Erythroblast (primary cell): ENCODE results near the gene SH3YL1.

Experiments
- DNase-seq, 2 experiments: peaks; one replicate each; lab custom pipeline; 2025; lab: John Stamatoyannopoulos, UW
- GATA1 ChIP-seq: IDR thresholded peaks from 2 replicates; pipeline ENCODE4 v1.6.1; 2011; ENCODE audit warnings: low read depth, mild to moderate bottlenecking, control low read depth, low read length, moderate library complexity
- POLR2A ChIP-seq: IDR thresholded peaks from 2 replicates; pipeline ENCODE4 v1.6.1; 2011; ENCODE audit warnings: mild to moderate bottlenecking, low read length

SH3YL1 gene

DNA sequence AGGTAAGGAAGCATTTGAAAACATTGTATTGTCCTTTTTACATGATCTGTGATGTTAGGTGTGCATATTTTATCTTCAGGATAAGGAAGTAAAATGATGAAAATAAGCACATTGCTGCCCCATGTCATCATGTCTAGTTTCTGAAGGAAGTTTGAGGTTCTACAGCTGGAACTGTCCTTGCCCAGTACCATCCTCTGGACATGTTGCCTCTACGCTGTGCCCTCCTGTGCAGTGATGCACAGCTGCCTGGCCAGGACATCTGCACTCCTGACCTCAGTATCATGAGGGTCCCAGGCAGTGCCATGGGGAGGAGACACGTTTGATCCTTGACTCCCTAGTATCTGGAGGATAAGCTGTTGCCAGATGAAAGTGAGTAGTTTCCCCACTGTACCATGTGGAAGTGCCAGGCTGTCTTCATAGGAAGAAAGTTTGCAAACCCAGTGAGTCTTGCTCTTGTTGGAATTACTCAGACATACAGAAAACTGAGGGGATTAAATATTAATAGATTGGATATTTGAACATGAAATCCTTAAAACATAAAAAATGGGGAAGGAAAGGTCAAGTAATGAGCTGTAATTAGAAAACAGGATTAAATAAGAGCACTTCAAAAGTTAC, 14.6 kb upstream of the SH3YL1 start:
- no peak for DNase-seq
- no peak for TF ChIP-seq GATA1
- TF ChIP-seq POLR2A = no peak

DNA sequence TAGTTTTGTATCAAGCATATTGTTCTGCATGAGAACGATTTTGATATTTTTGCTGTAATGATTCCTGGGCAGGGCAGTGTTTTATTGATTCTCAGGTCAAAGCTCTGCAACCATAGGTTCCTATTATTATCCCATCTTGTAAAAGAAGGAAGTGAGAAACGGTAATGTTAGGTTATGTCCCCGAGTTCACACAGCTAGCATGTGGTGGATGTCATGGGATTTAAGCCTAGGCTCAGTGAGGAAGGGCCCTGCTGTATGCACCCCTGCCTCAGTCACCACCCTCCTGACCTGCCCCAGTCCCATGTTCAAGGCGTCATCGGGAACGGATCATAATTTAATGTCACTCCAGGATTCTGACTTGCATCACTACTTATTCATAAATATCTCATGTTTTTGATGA, 11.6 kb upstream of the SH3YL1 start:
- no peak for DNase-seq
- TF ChIP-seq GATA1 (no peak), POLR2A (no peak)

DNA sequence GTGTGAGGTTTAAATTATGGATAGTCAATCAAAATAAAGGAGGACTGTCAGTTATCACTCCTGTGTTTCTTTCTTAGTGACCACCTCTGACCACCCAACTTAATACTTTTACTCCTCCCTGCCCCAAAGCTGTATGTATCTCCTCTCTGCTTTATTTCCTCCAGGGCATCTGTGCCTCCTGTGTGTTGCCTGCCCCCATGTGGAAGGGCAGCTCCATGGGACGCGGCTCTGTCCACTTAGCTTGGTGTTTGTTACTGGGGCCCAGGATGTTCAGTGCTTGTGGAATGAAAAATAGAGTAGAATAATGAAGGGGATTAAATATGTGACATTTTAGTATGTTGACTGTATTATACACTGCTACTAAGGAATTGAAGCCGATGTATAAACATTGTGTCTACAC, 10.7 kb upstream of the SH3YL1 start:
- TF ChIP-seq GATA1 (no peak), POLR2A (no peak)
- peak; percentile 21 to 26 for DNase-seq

- no peak for DNase-seq
- TF ChIP-seq POLR2A = no peak
- no peak for TF ChIP-seq GATA1
These were observed 9.5 kb upstream of the SH3YL1 start for GRCh38 chr2:273333-273732.

- DNase-seq = no peak
- TF ChIP-seq GATA1 = no peak
- TF ChIP-seq POLR2A = no peak
These were observed 8.1 kb upstream of the SH3YL1 start for GRCh38 chr2:271917-272316.

- DNase-seq = no peak
- no peak for TF ChIP-seq POLR2A
- TF ChIP-seq GATA1 = no peak
These were observed 7.0 kb upstream of the SH3YL1 start for GRCh38 chr2:270861-271260.

DNA sequence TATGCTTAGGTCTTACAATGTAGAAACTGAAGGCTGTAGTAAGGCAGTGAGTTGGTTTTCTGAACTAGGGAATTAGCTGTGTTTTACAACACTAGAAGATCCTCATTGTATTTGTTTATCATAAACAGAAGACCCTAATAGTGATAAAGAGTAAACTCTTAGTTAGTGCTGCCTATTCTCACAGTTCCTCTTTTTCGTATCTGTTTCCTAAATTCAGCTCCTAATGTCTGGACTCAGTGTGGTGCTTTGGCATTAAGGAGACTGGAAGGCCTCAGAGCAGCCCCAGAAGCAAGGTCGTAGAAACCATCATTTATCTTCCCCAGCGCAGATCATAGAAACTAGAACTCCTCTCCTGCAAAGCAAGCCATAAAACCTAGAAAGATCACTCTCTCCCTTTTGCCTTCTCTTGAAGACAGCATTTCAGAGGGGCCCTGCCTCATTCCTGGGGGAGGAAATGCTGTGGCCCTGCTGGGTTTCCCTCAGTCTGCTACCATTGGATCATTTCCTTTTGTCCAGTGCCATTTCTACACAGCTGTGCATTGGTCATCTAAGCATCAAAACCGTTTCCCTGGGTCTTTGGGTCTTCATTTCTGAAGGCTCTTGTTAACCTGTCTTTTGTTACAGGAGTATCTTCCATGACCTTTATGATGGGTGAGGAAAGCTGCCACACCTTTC, 5.7 kb upstream of the SH3YL1 start:
- DNase-seq = no peak
- no peak for TF ChIP-seq POLR2A

DNA sequence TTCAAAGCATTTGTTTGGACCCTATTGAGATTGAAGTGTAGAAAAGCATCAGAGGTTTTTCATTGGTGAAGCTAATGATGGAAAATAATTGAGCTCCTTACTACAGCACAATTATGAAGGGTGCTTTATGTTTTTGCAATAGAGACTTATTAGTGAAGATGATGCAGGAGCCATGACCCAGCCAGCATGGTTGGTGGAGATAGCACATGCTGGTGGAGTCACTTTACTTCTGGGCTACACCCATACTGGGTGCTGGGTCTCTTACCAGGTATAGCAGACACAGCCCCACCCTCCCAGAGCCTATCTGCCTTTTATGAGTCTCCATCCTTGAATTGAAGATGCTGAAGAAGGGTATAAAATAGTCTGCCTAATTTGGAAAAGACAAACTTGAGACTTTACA, 4.5 kb upstream of the SH3YL1 start:
- no peak for TF ChIP-seq POLR2A
- no peak for TF ChIP-seq GATA1
- DNase-seq = peak; percentile 81 to 83

GRCh38 chr2:264493-265468, 949 bp upstream of the SH3YL1 start, which contains the start of gene ACP1:
TSS of gene ACP1 (plus strand) at chr2:264947. CDS start at chr2:264965, 18 bp downstream.
- TF ChIP-seq POLR2A = peak; percentile 95
- no peak for TF ChIP-seq GATA1
- DNase-seq = peak; percentile 96 to 98

DNA sequence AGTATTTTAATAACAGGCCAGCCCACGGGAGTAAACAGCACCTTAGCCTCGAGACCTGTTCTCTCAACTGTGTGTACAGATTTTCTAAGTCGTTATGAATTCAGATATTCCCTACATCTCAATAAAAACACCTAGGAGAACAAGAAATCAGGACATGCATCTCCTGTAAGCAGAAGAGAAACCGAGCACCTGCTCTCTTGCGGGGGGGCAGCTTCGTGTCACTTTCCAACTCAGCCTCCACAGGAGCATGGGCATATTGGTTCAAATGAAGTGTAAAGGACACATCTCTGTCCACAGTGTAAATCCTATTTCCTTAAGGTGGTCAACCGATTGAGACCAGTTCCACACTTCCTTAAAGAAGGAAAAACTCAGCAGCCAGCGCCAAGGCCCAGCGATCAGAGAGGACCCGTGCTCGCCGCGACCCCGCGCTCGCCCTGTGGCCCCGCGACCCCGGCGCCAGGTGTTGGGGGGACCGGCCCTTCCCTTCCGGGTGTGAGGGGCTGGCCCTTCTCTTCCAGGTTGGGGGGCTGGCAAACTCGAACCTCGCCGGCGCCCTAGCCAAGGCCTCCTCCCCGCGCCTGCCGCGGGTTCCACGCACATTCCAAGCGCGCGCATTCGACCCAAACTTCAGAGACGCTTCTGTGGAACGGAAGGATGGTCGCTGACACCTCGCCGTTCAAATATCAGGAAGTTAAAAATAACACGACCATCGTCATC, 652 bp downstream of the SH3YL1 start:
- TF ChIP-seq POLR2A (no peak), GATA1 (no peak)
- no peak for DNase-seq

DNA sequence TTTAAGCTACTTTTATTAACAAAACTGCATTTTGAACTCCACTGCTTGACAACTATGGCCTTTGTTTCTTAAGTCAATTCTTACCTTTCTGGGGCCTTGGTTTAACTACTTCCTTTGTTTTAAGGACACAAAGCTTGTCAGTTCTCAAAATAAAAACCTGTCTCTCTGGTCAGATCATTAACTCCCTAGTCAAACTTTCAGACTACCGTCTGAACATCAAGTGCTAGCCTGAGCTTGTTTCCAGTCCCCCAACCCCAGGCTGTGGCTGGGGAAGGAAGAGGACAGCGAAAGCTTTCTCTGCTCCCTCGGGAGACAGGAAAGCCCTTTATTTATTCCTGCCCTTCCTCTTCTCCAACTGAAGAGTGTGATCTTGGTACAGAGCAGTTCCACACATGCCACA, 1.7 kb downstream of the SH3YL1 start:
- no peak for DNase-seq
- TF ChIP-seq GATA1 (no peak), POLR2A (no peak)

- no peak for DNase-seq
- TF ChIP-seq GATA1 (no peak), POLR2A (no peak)
These were observed 3.2 kb downstream of the SH3YL1 start for GRCh38 chr2:260507-261161.

- no peak for DNase-seq
- no peak for TF ChIP-seq POLR2A
- no peak for TF ChIP-seq GATA1
These were observed 4.0 kb downstream of the SH3YL1 start for GRCh38 chr2:259789-260331.
